Measurements from ENCODE around the gene PRCC. TPM values are rescaled to one million over a fixed set of nuclear protein-coding genes. Genes with fewer than 3 reads are reported as not detected.

Gene PRCC
- total and polyA plus RNA-seq, 12 donors, result 32.1 to 56.9 (median 44.2) TPM

DNA sequence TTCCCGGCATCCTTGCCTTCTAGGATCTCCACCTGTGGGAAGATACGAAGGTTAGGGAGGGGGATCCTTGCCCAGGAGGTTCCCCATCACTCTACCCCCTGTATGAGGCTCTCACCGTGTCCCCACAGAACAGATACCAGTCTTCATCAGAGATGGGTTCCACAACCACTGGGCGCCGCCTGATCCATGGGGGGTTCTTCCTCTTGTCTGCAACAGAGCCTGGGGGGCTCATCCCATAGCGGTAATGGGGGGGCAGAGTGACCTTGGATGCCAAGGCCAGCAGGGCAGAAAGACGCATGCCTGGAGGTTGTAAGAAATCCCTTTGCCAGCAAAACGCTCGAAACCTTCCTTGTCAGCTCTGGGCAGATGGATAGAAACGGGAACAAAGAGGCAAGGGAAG is 28.9 kb upstream of the PRCC start:
- WGBS, 2 donors, result 88 to 91% methylated on average over 10 of the region's 10 CpGs
- TF ChIP-seq, protein P1, sequence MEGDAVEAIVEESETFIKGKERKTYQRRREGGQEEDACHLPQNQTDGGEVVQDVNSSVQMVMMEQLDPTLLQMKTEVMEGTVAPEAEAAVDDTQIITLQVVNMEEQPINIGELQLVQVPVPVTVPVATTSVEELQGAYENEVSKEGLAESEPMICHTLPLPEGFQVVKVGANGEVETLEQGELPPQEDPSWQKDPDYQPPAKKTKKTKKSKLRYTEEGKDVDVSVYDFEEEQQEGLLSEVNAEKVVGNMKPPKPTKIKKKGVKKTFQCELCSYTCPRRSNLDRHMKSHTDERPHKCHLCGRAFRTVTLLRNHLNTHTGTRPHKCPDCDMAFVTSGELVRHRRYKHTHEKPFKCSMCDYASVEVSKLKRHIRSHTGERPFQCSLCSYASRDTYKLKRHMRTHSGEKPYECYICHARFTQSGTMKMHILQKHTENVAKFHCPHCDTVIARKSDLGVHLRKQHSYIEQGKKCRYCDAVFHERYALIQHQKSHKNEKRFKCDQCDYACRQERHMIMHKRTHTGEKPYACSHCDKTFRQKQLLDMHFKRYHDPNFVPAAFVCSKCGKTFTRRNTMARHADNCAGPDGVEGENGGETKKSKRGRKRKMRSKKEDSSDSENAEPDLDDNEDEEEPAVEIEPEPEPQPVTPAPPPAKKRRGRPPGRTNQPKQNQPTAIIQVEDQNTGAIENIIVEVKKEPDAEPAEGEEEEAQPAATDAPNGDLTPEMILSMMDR (IDR thresholded peaks at IDR 0.05), result no peak
- no peaks in the 10 kb centered on the region for H3K27me3 ChIP-seq
- H3K27ac ChIP-seq, result no peak overlapping the region
- peaks cover 0 to 70% (median 31%) of the 10 kb centered on the region in 9 donors for H3K36me3 ChIP-seq
- ATAC-seq, result no peak
- DNase-seq, result no peak
- intact Hi-C loops (cut with DNase I), result loop anchor here in 2 of 10 donors (2.0 to 5.0 kb wide), 2 partner anchors 32 to 34 kb away; no protein-coding TSS in a partner anchor
- no peaks in the 10 kb centered on the region for H3K9me3 ChIP-seq
- H3K4me3 ChIP-seq, result no peak overlapping the region
- peaks cover 2 to 30% (median 17%) of the 10 kb centered on the region in 9 donors for H3K4me1 ChIP-seq

DNA sequence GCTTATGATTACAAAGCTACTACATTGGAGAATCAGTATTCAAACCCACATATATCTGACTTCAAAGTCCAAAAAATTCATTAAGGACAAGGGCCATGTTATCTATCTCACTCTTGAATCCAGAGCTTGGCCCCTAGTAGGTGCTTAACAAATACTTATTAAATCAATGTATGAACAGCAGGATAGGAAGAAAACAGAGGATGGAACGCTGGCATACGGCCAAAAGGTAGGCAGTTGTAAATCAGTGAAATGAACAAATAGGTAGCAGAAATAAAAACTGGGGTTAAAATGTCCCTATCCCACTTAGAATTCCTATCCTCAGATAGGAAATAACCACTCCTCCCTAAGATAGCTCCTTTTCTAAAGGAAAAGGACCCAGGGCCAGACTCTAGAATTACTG is 28.4 kb upstream of the PRCC start:
- peaks cover 2 to 31% (median 17%) of the 10 kb centered on the region in 9 donors for H3K4me1 ChIP-seq
- no peaks in the 10 kb centered on the region for H3K27me3 ChIP-seq
- DNase-seq (no peak), ATAC-seq (no peak)
- intact Hi-C loops (cut with DNase I), result loop anchor here in 2 of 10 donors (2.0 to 5.0 kb wide), 2 partner anchors 32 to 33 kb away; no protein-coding TSS in a partner anchor
- peaks cover 0 to 70% (median 36%) of the 10 kb centered on the region in 9 donors for H3K36me3 ChIP-seq
- TF ChIP-seq, protein P1 (IDR thresholded peaks at IDR 0.05), result no peak
- WGBS, 2 donors, result 82% methylated on average over 2 of the region's 2 CpGs
- no peaks in the 10 kb centered on the region for H3K9me3 ChIP-seq
- no peak overlapping the region for H3K4me3 ChIP-seq
- no peak overlapping the region for H3K27ac ChIP-seq

- DNase-seq, result no peak
- Histone ChIP-seq H3K36me3 (peaks cover 0 to 70% (median 41%) of the 10 kb centered on the region in 9 donors), H3K27ac (peak overlapping the region in 9 of 10 donors; percentile 13 to 96 (median 89)), H3K9me3 (no peaks in the 10 kb centered on the region), H3K27me3 (no peaks in the 10 kb centered on the region), H3K4me3 (peak overlapping the region; percentile 33 to 87 (median 74)), H3K4me1 (peaks cover 2 to 44% (median 22%) of the 10 kb centered on the region in 9 donors)
- intact Hi-C loops (cut with DNase I), result loop anchor here in 1 of 10 donors (10.0 kb wide), 1 partner anchor 235 kb away; the partner anchor contains the start of gene MEF2D
- ATAC-seq, result peak in 4 of 8 donors; percentile 5 to 10 (median 8)
- TF ChIP-seq, protein P1 (IDR thresholded peaks at IDR 0.05), result no peak
- 25 to 28% methylated on average over 7 of the region's 7 CpGs for WGBS, 2 donors
Measured at GRCh38 chr1:156740237-156740740, 27.0 kb upstream of the PRCC start.

DNA sequence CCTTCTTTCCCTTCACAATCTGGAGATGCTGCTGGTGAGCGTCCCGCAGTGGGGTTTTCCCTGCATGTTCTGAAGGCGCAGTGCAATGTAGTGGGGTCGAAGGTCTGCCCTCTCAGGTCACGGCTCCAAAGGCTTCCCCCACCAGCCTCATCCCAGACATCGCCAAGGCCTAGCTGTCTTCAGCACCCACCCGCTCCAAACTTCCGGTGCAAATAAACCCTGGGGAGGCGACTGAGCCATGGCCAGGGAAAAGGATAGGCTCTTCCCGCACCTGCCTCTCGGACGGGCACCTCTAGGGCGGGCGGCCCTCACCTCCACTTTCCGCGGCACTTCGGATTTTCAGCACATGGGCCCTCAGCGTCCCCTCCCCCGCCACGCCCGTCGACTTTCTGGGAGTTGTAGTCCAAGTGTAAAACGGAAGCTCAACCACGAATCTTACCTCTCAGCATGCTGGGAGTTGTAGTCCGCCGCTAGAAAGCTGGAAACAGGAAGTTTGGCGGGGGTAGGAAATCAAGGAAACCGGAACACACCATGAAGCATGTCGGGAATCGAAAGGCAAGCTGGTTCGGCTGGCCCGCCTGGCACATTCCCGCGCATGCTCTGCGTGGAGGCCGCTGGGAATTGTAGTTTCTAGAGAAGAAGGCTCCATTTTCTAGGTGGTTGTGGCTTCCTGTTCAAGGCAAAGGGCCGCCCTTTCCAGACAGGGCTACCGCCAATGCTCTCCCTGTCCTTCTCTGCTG is 26.4 kb upstream of the PRCC start, which contains the start of gene MRPL24:
MRPL24 (minus strand) TSS at position 348 of the 740 bp plus-strand sequence. CDS start 2,384 bp downstream, outside the sequence.
- 0% methylated on average over 38 of the region's 38 CpGs for WGBS, 2 donors
- H3K27ac ChIP-seq, result peak within 1 kb of the TSS; percentile 59 to 96 (median 88)
- peaks cover 0 to 65% (median 40%) of the 10 kb centered on the region in 9 donors for H3K36me3 ChIP-seq
- no peaks in the 10 kb centered on the region for H3K9me3 ChIP-seq
- H3K4me3 ChIP-seq, result peak within 1 kb of the TSS; percentile 33 to 87 (median 74)
- intact Hi-C loops (cut with DNase I), result loop anchor here in 3 of 10 donors (1.0 to 10.0 kb wide), 3 partner anchors 15 to 236 kb away; partner anchors contain the start of genes PRCC (in 2 of the 3) and MEF2D (in 1 of the 3)
- peak; percentile 96 to 99 for DNase-seq
- no peaks in the 10 kb centered on the region for H3K27me3 ChIP-seq
- peak; percentile 89 to 97 (median 94) for ATAC-seq
- TF ChIP-seq, protein P1 (IDR thresholded peaks at IDR 0.05), result no peak
- H3K4me1 ChIP-seq, result peaks cover 4 to 50% (median 28%) of the 10 kb centered on the region in 9 donors

Data from heart right ventricle (tissue), 16 donors.